ENCODE results near the gene KLF13.

GRCh38 chr15:31295658-31296057 lies 31.0 kb upstream of the KLF13 start:
- no peak for TF ChIP-seq CTCF (IDR thresholded peaks at IDR 0.05; ENCODE audit: insufficient read depth, low read length)
- TF ChIP-seq GABPA (IDR thresholded peaks at IDR 0.05; ENCODE audit: low read depth) = no peak

All from HL-60 (cell line).